NCI-H2171 treated with DMSO at 0.1 percent for 48 hours (cell line): ENCODE measurements around the gene NAP1L5.

ENCODE experiments used
- DNase-seq: peaks from one replicate; lab custom pipeline; 2025; lab: John Stamatoyannopoulos, UW

NAP1L5 gene

DNA sequence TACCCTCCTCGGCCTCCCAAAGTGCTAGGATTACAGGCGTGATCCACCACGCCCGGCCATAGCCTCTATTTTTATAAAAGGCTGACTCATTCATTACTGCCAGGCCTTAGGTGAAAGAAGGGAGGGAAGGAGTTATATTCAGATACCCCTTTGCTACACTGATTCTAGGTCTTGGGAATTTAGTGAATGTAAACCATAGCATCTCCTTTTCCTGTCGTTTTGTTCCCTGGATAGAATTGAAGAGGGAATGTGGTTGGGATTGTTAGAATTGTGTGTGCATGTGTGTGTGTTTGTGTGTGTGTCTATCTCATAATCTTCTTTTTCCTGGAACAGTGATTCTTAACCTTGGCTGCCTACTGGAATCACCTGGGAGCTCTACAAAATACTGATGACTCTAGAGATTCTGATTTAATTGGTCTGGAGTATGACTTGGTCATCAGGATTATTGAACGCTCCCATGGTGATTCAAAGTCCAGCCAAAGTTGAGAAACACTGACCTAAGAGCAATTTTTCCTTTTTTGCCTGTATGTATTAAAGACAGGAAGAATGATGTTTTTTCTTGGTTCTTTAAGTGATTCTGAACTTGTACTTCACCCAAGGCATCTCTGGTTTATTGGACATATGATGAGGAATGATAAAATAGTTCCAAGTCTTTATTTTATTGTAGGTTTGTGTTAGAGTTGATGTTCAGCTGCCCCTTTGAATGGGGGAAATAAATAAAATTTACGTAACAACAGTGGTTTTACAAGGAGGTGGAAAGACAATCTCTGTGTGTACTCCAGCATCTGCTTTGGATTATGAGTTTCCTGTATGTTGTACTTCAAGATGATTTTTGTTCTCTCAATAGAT is 37.0 kb downstream of the NAP1L5 start:
- DNase-seq: no peak

DNA sequence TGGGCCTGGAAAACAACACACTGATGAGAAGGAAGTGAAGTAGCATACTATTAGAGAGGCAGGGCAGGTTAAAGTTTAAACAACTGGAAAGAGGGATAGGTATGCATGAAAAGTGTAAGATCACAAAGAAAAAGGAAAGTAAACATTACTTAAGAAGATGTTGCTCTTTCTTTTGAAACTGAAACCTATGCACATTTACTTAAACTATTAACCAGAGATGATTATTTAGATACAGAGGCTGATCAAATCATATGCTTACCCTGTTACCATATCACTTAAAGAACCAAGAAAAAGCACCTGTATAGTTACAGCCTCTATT is 37.8 kb downstream of the NAP1L5 start:
- no peak for DNase-seq

DNA sequence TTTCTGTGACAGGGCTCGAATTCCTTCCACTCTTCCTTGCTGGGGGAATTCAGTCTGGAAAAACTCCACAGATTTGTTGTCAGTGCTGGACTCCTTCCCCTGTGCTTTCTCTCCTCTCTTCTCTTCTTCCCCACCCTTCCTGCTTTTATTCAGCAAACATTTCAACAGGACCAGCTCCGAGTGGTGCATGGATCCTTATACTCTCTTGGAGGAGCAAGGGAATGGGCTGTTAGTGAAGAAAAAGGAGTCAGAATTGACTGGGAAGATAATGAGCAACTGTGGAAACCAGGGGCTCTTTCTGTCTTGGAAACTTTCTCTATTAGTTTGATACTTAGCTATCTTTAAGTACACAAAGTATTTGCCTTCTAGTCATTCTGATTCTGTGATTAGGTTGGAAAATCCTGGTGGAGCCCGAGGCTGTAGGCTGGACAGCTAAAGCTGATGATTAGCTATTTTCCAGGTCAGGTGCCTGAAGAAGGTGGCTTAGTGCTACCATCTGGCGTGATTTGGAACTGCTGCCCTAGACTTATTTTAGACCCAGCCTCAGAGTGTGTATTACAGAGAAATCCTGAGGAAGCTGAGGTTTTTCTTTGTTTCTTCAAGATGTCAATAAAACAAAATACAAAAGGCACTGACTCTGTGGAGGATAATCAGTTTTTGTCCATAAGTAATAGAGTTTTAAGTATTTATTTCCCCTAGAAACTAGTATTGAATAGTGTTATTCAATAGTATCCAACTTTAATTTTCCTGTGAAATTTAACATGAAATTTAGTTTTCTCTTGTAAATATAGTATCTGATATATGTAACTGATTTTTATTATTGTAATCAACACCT is 38.4 kb downstream of the NAP1L5 start:
- DNase-seq: peak; percentile 1

DNA sequence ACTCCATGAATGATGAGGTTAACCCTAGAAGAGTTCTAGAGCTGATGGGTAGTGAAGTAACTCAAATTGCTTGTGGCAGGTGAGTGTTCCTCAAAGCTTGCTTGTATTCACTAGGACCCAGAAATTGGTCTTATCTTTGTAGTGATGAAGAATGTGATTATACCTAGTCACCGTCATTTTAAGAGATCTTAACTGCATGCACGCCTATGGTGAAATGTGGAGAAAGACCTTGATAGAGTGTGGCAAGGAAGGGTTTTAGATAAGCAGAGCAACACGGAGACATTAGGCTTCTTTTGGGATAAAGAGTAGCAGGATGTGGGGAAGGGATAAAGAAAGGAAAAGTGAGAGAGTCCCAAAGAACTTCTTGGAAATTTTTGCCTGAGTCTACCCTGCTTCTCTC is 42.4 kb downstream of the NAP1L5 start:
- no peak for DNase-seq

DNA sequence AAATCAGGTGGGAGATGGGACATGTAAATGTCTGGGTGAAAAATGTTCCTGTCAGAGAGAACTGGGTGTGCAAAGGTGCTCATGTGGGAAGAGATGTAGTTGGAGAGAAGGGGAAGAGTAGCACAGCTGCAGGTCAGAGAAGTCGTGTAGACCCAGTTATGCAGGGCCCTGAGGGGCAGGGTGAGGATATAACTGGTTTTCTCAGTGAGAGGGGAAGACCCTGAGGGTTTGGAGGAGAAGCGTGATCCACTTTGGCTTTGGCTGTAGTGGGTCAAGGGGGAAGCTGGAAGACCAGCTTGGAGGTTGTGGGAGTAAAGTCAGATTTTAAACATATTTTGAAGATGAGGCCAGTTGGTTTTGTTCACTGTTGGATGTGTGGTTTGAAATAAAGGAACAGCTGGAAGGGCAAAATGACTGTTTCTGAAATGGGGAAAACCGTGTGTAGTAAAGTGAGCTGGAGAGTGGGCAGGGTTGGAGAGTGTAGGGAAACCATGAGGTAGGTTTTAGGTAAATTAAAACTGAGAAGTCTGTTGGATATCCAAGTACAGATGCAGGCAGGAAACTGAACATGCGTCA is 44.2 kb downstream of the NAP1L5 start:
- DNase-seq: no peak

DNA sequence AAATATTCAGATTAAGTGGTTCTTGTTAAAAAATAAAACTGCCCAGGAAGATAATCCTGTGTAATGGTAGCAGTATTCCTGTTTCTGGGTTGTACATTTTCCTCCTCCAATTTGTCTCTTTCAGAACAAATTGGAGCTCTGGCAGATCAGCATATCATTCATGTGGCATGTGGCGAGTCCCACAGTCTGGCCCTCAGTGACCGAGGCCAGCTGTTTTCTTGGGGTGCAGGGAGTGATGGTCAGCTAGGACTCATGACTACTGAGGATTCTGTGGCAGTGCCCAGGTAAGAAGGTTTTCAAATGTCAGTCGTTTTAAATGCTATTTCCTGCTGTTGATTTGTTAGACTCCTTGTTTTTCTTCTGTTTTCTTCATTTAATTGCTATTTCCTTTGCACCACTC is 47.9 kb downstream of the NAP1L5 start:
- no peak for DNase-seq

DNA sequence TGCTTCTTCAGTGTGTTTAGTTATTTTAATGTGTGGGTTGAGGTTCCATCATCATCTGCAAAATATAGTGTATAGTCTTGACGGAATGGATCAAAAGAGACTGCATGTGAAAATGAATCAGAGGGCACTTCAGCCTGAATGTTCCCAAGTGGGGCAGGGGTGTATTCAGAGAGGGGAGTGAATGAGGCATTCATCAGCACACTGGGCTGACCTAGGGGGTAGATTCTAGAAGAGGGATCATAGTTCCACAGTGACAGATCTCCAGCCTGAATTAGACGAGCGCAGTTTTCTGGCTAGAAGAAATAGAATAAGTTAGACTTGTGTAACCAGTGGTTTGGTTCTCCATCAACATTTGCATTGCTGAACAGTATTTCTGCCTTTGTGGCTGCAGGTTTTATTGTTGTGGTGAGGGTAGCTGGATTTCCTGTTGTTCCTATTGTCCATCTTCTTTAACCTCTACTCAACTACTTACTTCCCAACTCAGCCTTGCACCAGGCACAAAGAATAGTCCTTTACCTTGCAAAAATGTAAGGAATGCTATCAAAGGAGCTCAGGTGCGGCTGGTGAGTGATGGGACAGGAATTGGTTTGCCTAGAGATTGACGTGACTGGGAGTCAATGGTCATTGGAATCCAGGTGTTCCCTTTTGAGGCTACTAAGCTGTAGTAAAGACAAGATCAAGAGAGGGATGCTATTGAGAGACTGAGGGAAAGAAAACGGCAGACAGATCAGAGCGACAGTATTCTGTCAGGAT is 50.9 kb downstream of the NAP1L5 start:
- DNase-seq: no peak

DNA sequence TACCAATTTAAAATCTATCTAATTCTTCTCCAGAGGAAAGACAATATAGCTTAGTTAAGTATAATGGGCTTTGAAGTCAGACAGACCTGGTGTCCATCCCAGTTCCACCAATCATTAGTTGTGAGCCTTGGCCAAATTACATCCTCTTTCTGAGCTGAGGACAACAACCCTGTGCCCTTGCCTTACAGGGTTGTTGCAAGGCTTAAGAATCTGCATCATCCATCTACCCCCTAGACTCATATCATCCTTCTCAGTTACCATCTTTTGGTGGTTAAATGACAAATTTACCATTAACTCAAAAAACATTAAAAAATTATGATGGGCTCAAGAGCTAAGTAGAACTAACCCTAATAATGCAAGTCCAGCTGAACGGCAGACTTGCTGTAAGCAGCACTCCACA is 51.6 kb downstream of the NAP1L5 start:
- no peak for DNase-seq
